HTERT RPE-1 (cell line): ENCODE data around the gene TCL1A.
"Not testable (repeated sequence)": the region's sequence is repeated elsewhere in the genome, so short reads cannot be mapped to it uniquely, and the experiment has no call there.

Source experiments
- in situ Hi-C: fragments of 300-500 bp; cut with MboI; formaldehyde crosslinking; loops from 4 replicates; pipeline ENCODE4 v1.14.3; 2020; ENCODE audit warnings: low sequenced_read_pairs

The TCL1A gene

DNA sequence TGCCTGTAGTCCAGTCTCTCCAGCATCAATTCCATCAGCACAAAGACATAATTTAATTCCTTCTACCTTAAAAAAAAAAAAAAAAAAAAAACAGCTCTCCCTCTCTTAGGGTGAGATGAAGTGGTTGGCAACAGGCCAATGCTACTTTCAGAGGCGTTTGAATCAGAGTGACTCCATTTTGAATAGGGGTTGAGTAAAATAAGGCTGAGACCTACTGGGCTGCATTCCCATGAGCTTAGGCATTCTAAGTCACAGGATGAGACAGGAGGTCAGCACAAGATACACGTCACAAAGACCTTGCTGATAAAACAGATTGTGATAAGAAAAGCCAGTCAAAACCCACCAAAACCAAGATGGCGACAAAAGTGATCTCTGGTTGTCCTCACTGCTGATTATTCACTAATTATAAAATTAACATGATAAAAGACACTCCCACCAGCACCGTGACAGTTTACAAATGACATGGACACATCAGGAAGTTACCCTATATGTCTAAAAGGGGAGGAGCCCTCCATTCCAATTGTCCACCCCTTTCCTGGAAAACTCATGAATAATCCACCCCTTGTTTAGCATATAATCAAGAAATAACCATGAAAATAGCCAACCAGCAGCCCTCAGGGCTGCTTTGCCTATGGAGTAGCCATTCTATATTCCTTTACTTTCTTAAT is 34.6 kb downstream of the TCL1A start:
- in situ Hi-C loops, result no loop called here

- in situ Hi-C loops, result no loop called here
Observed at GRCh38 chr14:95677179-95677835, 36.6 kb downstream of the TCL1A start.

- in situ Hi-C loops, result no loop called here
Observed at GRCh38 chr14:95675486-95675885, 38.4 kb downstream of the TCL1A start.

GRCh38 chr14:95674613-95675012 is 39.3 kb downstream of the TCL1A start:
- in situ Hi-C loops, result no loop called here

GRCh38 chr14:95668235-95668772 is 45.6 kb downstream of the TCL1A start:
- in situ Hi-C loops, result no loop called here

DNA sequence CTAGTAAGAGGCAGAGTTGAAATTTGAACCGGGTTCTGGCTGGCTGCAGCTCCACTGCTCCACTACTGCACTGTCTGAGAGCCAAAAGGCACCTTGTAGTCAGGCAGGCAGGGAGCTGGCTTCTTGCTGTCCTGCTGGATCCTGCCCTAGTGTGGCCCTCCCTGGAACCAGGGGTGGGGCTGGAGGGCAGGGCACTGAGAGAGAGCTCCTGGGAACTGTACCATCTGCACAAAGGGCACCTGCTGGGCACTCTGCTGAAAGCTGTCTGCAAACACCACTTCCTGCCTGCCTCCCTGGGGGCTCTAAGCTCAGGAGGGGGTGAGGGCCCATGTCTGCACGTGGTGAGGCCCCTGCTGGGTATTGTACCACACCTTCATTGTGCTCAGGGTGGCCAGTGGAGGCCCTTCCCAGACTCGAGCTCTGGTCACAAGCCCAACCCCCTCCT is 46.7 kb downstream of the TCL1A start:
- in situ Hi-C loops, result no loop called here

GRCh38 chr14:95666450-95666849 is 47.5 kb downstream of the TCL1A start:
- in situ Hi-C loops, result no loop called here

DNA sequence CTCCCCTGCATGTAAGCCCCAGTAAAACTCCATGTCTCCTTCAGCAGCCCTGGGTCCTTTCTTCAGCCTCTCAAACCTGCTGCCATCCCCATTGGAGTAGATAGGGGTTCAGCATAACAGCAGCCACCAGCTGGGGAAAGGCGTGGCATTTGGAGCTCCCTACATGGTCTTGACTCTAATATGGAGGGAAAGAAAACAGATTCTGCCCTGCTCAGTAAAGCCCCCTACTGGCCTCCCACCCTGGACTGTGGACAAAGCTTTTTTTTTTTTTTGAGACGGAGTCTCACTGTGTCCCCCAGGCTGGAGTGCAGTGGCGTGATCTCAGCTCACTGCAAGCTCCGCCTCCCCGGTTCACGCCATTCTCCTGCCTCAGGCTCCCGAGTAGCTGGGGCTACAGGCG is 48.4 kb downstream of the TCL1A start:
- in situ Hi-C loops, result not testable (repeated sequence)

DNA sequence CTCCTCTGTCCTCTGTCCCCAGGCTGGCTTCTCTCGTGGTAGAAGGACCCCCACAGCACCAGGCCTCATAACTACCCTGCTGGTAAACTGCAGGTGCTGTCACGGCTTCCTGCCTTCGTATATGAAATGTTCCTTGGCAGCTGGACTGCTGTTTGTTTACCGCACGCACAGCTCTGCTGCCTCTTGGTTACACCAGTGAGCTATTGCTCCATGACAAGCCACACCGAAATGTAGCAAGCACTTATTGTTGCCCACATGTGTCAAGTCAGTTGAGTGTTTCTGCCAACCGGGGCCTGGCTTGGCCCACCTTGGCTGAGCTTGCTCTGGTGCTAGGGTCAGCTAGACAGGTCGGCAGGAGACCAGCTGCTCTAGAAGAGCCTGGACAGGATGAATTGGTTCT is 49.4 kb downstream of the TCL1A start:
- in situ Hi-C loops, result no loop called here

DNA sequence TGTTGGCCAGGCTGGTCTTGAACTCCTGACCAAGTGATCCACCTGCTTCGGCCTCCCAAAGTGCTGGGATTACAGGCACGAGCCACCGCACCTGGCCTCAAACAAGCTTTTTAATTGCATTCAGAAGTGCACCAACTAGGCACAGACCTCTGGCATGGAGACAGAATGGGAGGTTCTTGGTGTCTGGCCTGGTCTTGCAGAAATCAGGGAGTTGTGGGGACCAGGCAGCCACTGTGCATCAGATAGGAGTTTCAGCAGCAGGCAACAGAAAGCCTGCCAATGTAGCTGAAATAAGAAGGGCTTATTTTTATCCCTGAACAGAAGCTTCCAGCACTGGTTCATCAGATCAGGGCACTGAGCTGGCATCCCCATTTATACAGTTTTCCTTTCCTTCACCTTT is 49.9 kb downstream of the TCL1A start:
- in situ Hi-C loops, result no loop called here

DNA sequence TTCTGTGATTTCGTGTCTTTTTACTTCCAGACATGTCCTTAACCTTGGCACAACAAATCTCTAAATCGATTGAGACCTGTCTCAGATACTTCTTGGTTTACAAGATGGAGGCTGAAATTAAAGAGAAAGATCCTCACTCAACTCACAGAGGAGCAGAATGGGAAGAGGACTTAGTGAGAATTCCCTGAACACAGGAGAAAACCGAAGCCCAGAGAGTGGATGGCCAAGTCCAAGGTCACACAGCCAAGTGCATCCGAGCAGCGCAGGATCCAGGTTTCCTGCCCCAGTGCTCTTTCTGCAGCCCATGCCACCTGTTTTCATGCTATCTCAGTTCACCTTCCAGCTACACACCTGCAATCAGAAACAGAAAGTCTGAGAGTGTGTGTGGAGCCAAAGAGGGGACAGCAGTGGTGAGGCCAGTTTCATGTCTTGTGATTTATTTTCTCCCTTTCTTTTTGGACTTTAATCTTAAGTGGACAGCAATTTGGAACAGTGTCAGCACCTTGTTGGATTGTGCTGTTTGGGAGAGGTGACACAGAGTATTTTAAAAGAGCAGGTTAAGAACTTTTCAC is 50.6 kb downstream of the TCL1A start:
- in situ Hi-C loops, result no loop called here

- in situ Hi-C loops, result no loop called here
Observed at GRCh38 chr14:95662376-95663186, 51.3 kb downstream of the TCL1A start.

GRCh38 chr14:95660651-95661515 is 53.0 kb downstream of the TCL1A start:
- in situ Hi-C loops, result no loop called here

- in situ Hi-C loops, result no loop called here
Observed at GRCh38 chr14:95659990-95660385, 53.9 kb downstream of the TCL1A start.
